Muscle layer of duodenum (tissue), 2 donors: ENCODE data around the gene ZIC5.

Experiments
- H3K27ac ChIP-seq: one replicate; pipeline ENCODE4 v1.7.0; 2013; ENCODE audit warnings: mild to moderate bottlenecking, low read length
- H3K27me3 ChIP-seq: one replicate; pipeline ENCODE4 v1.7.0; 2013; ENCODE audit warnings: low read depth, mild to moderate bottlenecking, control low read depth, low read length
- H3K36me3 ChIP-seq, 2 donors: one replicate each; pipeline ENCODE4 v1.7.0; 2013; ENCODE audit warnings: low read length in 2 of 2, control low read depth in 1 of 2, mild to moderate bottlenecking in 1 of 2; ENCODE audit not compliant: insufficient read depth in 2 of 2, control insufficient read depth in 1 of 2
- H3K4me1 ChIP-seq, 2 donors: one replicate each; pipeline ENCODE4 v1.7.0; 2013; ENCODE audit warnings: low read length in 2 of 2, mild to moderate bottlenecking in 2 of 2, control low read depth in 1 of 2, moderate library complexity in 1 of 2; ENCODE audit not compliant: insufficient read depth in 2 of 2, control insufficient read depth in 1 of 2
- H3K4me3 ChIP-seq, 2 donors: one replicate each; pipeline ENCODE4 v1.7.0; 2013; ENCODE audit warnings: low read length in 2 of 2, low read depth in 1 of 2, mild to moderate bottlenecking in 1 of 2
- H3K9me3 ChIP-seq, 2 donors: one replicate each; pipeline ENCODE4 v1.7.0; 2013; ENCODE audit warnings: low read length in 2 of 2, control low read depth in 1 of 2, mild to moderate bottlenecking in 1 of 2; ENCODE audit not compliant: control insufficient read depth in 1 of 2
- donor health status: healthy.

ZIC5 gene

GRCh38 chr13:99992949-99993351, 21.4 kb upstream of the ZIC5 start:
- peaks cover 94% of the 10 kb centered on the region for H3K27me3 ChIP-seq
- H3K4me3 ChIP-seq = no peak overlapping the region
- H3K27ac ChIP-seq = no peak overlapping the region
- H3K9me3 ChIP-seq = peaks cover 2 to 15% of the 10 kb centered on the region in 2 donors
- H3K4me1 ChIP-seq = peaks cover 0 to 36% of the 10 kb centered on the region in 2 donors
- no peaks in the 10 kb centered on the region for H3K36me3 ChIP-seq

DNA sequence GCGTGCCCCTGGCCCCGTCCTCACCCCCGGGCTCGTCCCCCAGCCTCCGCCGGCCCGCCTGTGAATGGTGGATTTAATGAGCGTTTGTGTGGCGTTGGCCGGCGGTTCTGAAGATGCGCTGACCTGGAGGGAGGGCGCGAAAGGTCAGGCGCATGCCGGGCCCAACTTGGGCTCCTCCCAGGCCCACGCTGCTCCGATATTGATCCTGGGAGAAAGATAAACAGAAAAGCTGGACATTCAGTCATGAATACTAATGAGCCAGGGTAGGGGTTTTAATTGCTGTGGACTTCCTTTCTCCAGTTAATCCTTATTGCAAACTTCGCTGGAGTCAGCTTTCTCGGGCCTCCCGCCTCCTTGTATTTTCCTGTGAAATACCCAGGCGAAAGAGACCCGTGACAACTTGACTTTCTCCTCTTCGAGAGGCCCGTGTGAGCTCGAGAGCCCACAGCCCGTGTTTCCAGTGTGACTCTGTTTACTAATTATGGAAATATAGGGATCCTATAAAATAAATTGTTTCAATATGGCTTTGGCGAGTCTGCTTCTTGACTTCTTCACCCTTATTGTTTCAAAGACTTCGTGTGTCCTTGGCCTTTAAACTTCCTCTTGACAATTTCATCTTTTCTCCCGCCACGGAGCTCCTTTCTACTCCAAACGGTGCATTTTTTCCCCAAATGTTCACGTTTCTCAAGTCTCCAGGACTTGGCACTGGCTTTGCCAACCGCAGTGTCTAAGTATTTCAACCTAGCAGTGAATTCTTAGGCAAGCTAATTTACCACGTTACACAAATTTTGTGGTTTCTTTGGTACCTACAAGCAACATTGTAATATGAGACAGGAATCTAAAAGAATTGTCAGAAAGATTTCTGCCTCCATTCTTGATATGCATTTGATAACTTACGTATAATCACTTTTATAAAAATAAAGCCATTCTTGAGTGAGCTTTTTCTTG, 20.5 kb upstream of the ZIC5 start:
- no peak overlapping the region for H3K4me3 ChIP-seq
- peaks cover 2 to 15% of the 10 kb centered on the region in 2 donors for H3K9me3 ChIP-seq
- H3K27me3 ChIP-seq = peaks cover 95% of the 10 kb centered on the region
- H3K36me3 ChIP-seq = no peaks in the 10 kb centered on the region
- peaks cover 0 to 33% of the 10 kb centered on the region in 2 donors for H3K4me1 ChIP-seq
- no peak overlapping the region for H3K27ac ChIP-seq

- Histone ChIP-seq H3K27ac (no peak overlapping the region), H3K4me1 (peaks cover 0 to 31% of the 10 kb centered on the region in 2 donors), H3K27me3 (peaks cover 91% of the 10 kb centered on the region), H3K36me3 (no peaks in the 10 kb centered on the region), H3K4me3 (no peak overlapping the region), H3K9me3 (peaks cover 2 to 13% of the 10 kb centered on the region in 2 donors)
Measured at GRCh38 chr13:99991013-99991827, 19.7 kb upstream of the ZIC5 start.

- Histone ChIP-seq H3K4me1 (peaks cover 0 to 31% of the 10 kb centered on the region in 2 donors), H3K27ac (no peak overlapping the region), H3K9me3 (peaks cover 0 to 9% of the 10 kb centered on the region in 2 donors), H3K4me3 (no peak overlapping the region), H3K36me3 (no peaks in the 10 kb centered on the region), H3K27me3 (peaks cover 87% of the 10 kb centered on the region)
Measured at GRCh38 chr13:99990126-99990977, 18.8 kb upstream of the ZIC5 start.

DNA sequence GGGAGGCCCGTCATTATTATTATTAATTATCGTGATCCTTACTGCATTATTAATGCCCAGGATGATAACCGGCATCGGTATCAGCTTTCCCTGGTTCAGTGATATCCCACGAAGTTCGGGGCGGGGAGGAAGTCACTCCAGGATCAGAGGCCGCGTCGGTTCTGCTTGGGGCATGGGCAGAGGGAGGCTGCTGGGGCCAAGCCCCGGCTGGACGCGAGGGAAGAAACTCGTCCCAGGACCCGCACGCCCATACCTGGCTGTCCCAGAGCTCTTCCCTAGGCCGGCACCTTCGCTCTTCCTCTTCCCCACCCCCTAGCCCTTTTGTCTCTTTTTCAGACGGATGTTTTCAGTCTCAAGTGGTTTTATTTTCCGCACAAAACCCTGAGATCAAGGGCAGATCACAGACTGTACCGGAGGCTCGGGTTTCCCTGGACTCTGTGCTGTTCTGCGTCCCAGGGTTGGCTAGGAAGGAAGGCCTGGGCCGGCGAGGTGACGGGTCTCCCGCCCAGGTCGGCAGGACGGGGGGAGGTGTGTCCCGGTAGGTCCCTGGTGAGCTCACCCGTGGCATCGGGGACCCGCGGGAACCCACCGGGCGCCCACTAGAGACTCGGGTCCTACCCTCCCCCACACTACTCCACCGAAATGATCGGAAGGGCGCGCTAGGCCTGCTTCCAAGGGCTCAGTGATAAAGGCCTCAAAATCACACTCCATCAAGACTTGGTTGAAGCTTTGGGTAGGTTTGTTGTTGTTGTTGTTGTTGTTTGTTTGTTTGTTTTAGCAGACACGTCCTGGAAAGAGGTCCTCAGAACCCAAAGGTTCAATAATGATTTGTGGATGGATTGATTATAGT, 17.9 kb upstream of the ZIC5 start:
- H3K36me3 ChIP-seq = no peaks in the 10 kb centered on the region
- peaks cover 0 to 36% of the 10 kb centered on the region in 2 donors for H3K4me1 ChIP-seq
- H3K9me3 ChIP-seq = peaks cover 0 to 5% of the 10 kb centered on the region in 2 donors
- H3K27me3 ChIP-seq = peaks cover 85% of the 10 kb centered on the region
- H3K27ac ChIP-seq = no peak overlapping the region
- H3K4me3 ChIP-seq = no peak overlapping the region

GRCh38 chr13:99988529-99989275, 17.1 kb upstream of the ZIC5 start:
- Histone ChIP-seq H3K36me3 (no peaks in the 10 kb centered on the region), H3K4me3 (no peak overlapping the region), H3K9me3 (peaks cover 0 to 9% of the 10 kb centered on the region in 2 donors), H3K27me3 (peaks cover 87% of the 10 kb centered on the region), H3K27ac (no peak overlapping the region), H3K4me1 (peaks cover 0 to 37% of the 10 kb centered on the region in 2 donors)

- H3K27me3 ChIP-seq = peaks cover 86% of the 10 kb centered on the region
- peaks cover 0 to 9% of the 10 kb centered on the region in 2 donors for H3K9me3 ChIP-seq
- no peaks in the 10 kb centered on the region for H3K36me3 ChIP-seq
- H3K4me1 ChIP-seq = peaks cover 0 to 47% of the 10 kb centered on the region in 2 donors
- H3K4me3 ChIP-seq = no peak overlapping the region
- H3K27ac ChIP-seq = no peak overlapping the region
Measured at GRCh38 chr13:99987154-99988019, 15.8 kb upstream of the ZIC5 start.

GRCh38 chr13:99986741-99987140, 15.2 kb upstream of the ZIC5 start:
- Histone ChIP-seq H3K27ac (no peak overlapping the region), H3K4me3 (no peak overlapping the region), H3K27me3 (peaks cover 80% of the 10 kb centered on the region), H3K4me1 (peaks cover 0 to 53% of the 10 kb centered on the region in 2 donors), H3K9me3 (peaks cover 0 to 9% of the 10 kb centered on the region in 2 donors), H3K36me3 (no peaks in the 10 kb centered on the region)

GRCh38 chr13:99985886-99986527, 14.4 kb upstream of the ZIC5 start:
- Histone ChIP-seq H3K4me3 (no peak overlapping the region), H3K27me3 (peaks cover 73% of the 10 kb centered on the region), H3K4me1 (peaks cover 0 to 52% of the 10 kb centered on the region in 2 donors), H3K9me3 (peaks cover 0 to 9% of the 10 kb centered on the region in 2 donors), H3K27ac (no peak overlapping the region), H3K36me3 (no peaks in the 10 kb centered on the region)
